ENCODE data around the gene AP5B1.
A peak's percentile ranks its signal among the peaks of the same experiment; 100 is the strongest.

The AP5B1 gene

DNA sequence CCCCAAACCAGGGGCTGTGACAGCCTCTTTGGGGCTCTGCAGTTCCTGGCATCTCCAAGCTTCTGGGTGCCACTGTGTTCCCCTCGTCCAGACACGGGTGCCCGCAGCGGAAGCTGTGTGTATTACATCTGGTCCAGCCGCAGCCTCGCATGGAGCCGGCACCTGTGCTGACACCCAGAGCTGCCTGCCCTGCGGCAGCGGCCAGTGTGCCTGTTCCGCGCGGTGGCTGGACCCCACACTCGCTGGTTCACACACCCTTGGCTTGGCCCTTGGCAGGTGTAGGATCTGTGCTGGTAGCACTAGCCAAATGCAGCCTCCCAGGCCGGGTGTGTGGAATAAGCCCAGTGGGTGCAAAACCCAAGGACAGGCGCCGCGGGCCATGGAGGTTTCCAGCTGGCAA lies 35.7 kb downstream of the AP5B1 start:
- H3K4me3 ChIP-seq (ENCODE audit: low read length): no peak overlapping the region
- no peak for DNase-seq (ENCODE audit: low read depth)
- TF ChIP-seq, protein P1, sequence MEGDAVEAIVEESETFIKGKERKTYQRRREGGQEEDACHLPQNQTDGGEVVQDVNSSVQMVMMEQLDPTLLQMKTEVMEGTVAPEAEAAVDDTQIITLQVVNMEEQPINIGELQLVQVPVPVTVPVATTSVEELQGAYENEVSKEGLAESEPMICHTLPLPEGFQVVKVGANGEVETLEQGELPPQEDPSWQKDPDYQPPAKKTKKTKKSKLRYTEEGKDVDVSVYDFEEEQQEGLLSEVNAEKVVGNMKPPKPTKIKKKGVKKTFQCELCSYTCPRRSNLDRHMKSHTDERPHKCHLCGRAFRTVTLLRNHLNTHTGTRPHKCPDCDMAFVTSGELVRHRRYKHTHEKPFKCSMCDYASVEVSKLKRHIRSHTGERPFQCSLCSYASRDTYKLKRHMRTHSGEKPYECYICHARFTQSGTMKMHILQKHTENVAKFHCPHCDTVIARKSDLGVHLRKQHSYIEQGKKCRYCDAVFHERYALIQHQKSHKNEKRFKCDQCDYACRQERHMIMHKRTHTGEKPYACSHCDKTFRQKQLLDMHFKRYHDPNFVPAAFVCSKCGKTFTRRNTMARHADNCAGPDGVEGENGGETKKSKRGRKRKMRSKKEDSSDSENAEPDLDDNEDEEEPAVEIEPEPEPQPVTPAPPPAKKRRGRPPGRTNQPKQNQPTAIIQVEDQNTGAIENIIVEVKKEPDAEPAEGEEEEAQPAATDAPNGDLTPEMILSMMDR (IDR thresholded peaks at IDR 0.05; ENCODE audit: insufficient read depth, low read depth, low read length, missing control alignments): no peak

DNA sequence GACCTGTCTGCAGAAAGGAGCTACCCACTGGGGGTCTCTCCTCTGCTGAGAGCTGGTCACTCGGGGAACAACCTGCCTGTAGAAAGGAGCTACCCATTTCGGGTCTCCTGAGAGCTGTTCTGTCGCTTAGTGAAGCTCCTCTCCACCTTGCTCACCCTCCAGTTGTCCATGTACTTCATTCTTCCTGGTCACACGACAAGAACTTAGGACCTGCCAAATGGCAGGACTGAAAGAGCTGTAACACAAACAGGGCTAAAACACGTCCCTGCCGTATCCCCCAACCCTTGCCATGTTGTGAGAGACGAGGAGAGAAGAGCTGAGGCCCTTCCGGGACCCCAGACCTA lies 36.1 kb downstream of the AP5B1 start:
- TF ChIP-seq, protein P1 (IDR thresholded peaks at IDR 0.05; ENCODE audit: insufficient read depth, low read depth, low read length, missing control alignments): no peak
- DNase-seq (ENCODE audit: low read depth): no peak
- no peak overlapping the region for H3K4me3 ChIP-seq (ENCODE audit: low read length)

DNA sequence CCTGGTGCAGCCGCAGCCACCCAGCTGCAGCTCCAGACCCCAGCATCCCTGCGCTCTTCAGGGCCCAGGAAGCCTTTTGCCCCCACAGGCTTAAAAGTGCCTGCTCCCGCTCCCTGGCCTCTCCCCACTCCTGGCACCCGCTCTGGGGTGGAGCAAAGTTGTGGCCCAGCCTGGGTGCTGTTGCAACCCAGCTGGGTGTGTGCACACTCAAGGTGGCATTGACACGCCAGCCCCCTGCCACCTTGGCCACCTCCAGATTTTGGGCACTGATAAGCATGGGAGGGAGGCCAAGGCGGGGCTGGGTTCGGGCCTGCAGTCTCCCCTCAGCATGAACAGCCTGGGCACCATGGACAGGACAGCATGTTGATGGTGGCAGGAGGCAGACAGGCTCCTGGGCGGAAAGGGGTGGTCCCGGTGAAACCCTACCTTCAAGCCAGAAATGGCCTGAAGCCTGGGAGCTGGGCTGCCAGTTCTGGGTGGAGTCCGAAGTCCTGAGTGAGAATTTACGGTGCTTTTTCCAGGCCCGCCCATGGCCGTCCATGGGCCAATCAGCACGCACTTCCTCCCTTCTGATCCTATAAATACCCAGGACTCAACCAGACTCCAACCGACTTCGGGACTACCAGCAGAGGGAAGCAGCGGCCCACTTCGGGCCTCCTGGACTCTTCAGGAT lies 36.6 kb downstream of the AP5B1 start:
- peak; percentile 39 for DNase-seq (ENCODE audit: low read depth)
- no peak overlapping the region for H3K4me3 ChIP-seq (ENCODE audit: low read length)
- TF ChIP-seq, protein P1 (IDR thresholded peaks at IDR 0.05; ENCODE audit: insufficient read depth, low read depth, low read length, missing control alignments): peak; percentile 37

DNA sequence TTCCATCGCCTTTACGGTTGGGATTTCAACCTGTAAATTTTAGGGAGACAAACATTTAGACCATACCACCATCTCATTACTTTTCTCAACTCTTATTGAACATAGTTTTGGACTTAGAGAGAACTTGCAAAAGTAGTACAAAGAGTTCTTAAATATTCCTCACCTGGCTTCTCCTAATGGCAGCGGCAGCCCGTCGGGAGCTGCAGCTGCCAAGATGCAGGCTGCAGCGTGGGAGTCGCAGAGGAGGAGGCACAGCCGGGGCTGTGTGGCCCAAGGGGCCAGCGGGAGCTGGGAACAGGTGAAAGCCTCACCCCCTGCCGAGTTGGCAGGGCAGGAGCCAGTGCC lies 37.1 kb downstream of the AP5B1 start:
- DNase-seq (ENCODE audit: low read depth): no peak
- H3K4me3 ChIP-seq (ENCODE audit: low read length): no peak overlapping the region
- TF ChIP-seq, protein P1 (IDR thresholded peaks at IDR 0.05; ENCODE audit: insufficient read depth, low read depth, low read length, missing control alignments): no peak

DNA sequence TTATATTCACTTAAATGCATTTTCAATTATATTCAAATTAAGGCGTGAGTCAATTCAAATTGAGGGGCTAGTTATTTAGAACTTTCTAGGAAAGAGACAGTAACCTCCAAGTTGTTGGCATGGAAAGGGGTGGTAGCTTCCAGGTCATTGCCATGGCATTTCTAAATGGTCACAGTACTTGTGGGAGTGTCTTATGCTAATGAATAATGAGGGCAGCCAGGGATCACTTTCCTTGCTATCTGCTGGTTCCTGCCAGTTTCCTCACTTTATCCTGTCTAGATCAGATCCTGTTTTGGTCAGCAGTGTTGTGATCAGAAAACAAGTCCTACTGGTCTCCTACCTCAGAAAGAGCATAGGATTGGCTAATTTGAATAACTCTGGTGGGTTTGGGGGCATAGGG lies 38.4 kb downstream of the AP5B1 start:
- TF ChIP-seq, protein P1 (IDR thresholded peaks at IDR 0.05; ENCODE audit: insufficient read depth, low read depth, low read length, missing control alignments): no peak
- DNase-seq (ENCODE audit: low read depth): no peak
- H3K4me3 ChIP-seq (ENCODE audit: low read length): no peak overlapping the region

DNA sequence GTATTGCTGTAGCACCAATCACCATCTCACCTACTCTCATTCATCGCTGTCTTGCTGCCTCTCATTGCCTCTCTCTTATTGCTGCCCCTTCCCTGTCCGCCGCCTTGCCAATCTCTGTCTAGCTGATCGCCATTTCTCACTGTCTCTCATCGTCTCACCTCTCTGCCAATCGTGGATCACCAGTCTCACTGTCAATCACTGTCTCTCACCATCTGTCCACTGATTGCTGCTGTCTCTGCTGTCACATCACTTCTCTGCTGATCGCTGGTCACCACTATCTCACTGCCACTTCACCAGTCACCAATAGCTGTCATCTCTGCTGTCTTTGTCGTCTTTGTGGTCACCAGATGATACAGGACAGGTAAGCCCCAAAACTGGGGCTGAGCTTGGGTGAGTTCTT lies 39.6 kb downstream of the AP5B1 start:
- DNase-seq (ENCODE audit: low read depth): no peak
- TF ChIP-seq, protein P1 (IDR thresholded peaks at IDR 0.05; ENCODE audit: insufficient read depth, low read depth, low read length, missing control alignments): no peak
- H3K4me3 ChIP-seq (ENCODE audit: low read length): no peak overlapping the region

DNA sequence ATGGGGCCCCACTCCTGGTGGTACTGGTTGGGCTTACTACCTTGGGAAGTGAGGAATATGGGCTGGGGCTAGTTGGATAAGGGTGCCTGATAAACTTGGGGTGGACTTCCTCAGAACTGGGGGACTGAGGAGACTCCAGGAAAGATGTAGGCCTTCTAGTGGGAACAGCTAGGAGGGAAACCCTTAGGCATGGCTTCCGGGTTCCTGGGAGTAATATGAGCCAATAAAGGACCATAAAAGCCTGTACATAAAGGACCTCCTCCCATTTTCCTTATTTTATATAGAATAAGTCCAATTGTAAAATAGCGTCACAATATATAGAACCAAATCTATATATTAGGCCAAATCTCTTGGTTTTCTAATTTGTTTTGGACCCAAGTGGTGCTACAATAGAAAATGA lies 41.8 kb downstream of the AP5B1 start:
- H3K4me3 ChIP-seq (ENCODE audit: low read length): no peak overlapping the region
- TF ChIP-seq, protein P1 (IDR thresholded peaks at IDR 0.05; ENCODE audit: insufficient read depth, low read depth, low read length, missing control alignments): no peak
- no peak for DNase-seq (ENCODE audit: low read depth)

All from epithelial cell of esophagus (primary cell).